ENCODE data around the gene BEND4.
A peak's percentile ranks its signal among the peaks of the same experiment; 100 is the strongest.
"Not testable (repeated sequence)": the region's sequence is repeated elsewhere in the genome, so short reads cannot be mapped to it uniquely, and the experiment has no call there.

The BEND4 gene

DNA sequence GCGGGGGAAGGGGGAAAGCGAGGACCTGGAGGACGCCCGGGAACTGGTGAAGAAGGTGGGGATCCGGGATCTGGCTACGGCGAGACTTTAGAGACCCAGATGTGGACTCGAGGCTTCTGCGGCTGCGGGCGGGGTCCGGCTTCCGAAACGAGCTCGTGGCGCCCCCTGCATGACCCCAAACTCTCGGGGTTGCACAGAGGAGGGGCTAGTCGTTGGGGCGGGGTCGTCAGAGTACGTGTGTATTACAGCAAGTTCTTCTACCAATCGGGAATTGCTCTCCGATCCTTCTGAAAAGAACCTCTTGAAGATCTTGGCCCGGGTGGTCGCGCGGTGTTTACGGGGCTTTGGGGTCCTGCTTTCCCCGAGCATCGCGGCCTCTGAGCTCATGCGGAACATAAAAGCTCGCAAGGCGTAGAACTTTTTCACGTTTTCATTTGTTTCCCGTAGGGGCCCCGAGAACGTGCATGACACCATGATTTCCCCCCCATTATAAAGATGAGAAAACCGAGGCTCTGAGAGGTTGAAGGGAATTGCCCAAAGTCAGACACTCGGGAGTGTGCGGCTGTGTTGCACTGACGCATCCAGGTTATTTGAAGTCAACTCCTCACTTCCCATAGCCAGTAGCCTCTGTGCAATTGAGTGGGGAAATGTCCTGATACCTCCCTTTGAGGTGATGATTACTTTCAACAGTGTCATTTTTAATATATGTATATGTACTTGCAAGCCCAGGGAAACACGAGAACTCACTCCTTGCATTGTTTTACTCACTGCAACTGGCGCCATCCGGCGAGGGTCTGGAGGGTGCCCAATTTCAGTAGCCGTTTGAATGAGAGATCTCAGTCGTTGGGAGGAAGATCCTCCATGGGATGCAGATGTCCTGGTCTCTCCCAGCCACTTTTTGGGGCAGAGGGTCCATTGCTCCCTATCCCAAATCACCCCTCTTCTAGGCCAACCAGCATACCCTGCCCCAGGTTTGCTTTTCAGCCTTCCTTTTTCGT lies at the start of gene BEND4:
Gene BEND4 (minus strand): TSS at position 149 of the 998 bp plus-strand sequence. CDS start 512 bp downstream, outside the sequence.
- DNase-seq (peak; percentile 9), ATAC-seq (no peak)

GRCh38 chr4:42197341-42197740 lies 44.9 kb upstream of the BEND4 start:
- DNase-seq (no peak), ATAC-seq (no peak)

DNA sequence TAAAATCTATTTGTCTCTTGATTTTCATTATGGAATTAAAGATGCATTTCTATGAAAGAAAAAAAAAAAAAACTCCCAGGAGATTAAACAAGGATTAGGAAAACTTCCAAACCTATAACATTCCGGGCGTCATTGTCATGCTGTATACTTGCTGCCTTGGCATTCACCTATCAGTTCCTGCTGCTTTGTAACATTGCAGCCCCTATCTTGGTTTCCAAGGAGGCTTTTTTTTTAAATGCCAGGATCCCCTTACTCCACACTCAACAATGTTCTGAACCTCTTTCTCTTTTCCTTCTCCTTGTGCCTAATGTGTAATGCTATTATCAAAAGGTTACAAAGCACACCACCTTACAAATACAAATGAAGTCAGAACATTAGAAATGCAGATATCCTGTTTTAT lies 20.5 kb upstream of the BEND4 start:
- DNase-seq (no peak), ATAC-seq (no peak)

DNA sequence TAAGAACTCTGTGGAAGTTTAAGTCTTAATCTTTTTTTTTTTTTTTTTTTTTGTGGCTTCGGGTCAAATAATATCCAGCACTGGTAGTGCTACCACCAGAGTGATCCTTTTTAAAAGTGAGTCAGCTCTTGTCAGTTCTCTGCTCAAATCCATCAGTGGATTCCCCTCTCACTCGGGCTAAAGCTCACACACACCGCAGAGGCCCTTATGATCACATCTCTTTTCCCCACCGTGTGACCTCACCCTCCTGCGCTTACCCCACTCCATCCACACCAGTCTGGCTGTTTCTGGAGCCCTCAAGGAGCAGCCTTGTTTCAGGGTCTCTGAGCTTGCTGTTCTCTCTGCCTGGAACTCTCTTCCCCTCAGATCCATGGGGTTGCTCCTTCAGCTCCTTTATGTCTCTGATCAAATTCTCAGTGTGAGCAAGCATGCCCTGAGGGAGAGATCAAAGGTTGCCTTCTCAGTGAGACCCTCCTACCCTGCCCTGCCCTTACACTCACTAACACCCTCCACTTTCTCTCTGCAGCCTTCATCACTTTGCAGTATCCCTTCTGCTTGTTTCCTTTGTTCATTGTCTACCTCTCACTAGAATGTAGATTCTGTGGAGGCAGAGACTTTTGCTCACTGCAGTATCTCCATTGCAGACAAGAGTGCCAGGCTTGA lies 19.8 kb upstream of the BEND4 start:
- DNase-seq, result no peak
- ATAC-seq, result no peak

DNA sequence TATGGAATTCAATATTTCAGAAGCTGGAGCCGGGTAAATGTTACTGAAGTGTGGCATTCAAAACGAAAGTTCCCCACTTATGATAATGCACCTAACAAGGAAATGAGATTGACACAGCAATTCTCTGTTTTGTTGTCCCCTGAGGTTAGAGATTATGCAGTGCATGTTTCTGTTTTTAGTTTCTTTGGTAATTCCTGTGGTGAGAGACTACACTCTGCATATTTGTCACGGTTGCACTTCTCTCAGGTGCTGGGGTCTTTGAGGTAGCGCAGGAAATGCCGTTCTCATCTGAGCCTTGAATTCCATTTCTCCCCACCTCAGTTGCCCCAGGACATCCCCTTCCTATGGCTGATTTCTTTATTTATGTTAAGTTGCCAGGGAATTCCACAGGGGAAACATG lies 15.3 kb upstream of the BEND4 start:
- DNase-seq, result no peak
- no peak for ATAC-seq

GRCh38 chr4:42166186-42166585 lies 13.7 kb upstream of the BEND4 start:
- ATAC-seq, DNase-seq: not testable (repeated sequence)

DNA sequence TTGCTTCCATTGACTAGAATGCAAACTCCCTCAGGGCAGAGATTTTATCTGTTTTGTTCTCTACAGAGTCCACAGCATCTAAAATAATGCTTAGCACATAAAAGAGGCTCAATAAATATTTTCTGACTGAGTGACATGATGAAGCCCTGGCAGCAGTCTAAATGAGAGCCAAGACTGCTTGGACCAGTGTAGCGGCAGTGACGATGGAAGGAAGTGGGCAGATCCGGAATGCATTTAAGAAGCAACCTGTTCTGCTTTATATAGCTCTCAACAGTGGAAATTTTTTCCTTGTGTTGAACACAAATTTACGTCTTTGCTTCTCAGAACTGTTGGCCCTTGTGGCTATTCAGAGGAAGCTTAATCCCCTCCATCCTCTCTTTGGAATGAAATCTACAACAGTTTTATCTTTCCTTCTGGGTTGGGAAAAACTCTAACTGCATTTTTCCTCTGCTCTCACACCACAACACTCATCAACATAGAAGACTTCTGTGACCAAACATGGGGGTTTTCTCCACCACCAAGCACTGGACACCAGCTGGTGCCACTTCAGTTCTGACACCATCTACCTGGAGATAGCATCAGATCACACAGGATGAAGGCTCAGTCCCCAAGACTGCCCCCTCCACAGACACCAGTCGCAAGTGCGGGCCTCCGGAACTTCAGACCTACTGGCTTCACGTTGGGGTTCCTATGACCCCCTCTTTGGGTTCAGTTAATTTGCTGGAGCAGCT lies 7.0 kb upstream of the BEND4 start:
- no peak for DNase-seq
- no peak for ATAC-seq

- peak; percentile 50 for DNase-seq
Observed at GRCh38 chr4:42151568-42152506, 618 bp downstream of the BEND4 start.

GRCh38 chr4:42150653-42151567 lies 1.5 kb downstream of the BEND4 start:
- DNase-seq, result peak; percentile 12
- ATAC-seq, result peak; percentile 29

More at GRCh38 chr4:42151568-42152506, 618 bp downstream of the BEND4 start:
- peak; percentile 47 for ATAC-seq

GRCh38 chr4:42149004-42149403 lies 3.5 kb downstream of the BEND4 start:
- DNase-seq, result no peak
- no peak for ATAC-seq

DNA sequence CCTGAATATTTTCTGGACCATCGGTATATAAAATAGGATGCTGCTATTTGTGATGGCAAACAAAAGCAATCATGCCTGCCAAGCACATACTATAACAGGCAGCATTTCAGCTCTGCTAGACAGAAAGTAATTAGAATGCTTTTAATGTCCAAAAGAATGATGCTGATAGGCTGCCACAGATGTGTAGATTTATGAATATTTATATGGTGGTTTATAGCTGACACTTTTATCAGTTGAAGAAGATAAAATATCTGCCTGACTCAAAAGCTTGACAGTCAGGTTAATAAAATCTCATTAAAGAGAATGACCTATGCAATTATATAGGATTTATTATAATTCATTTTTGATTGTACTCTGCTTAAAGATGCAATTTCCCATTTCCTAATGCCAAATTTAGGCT lies 4.0 kb downstream of the BEND4 start:
- ATAC-seq (no peak), DNase-seq (no peak)

GRCh38 chr4:42144028-42144427 lies 8.4 kb downstream of the BEND4 start:
- no peak for ATAC-seq

DNA sequence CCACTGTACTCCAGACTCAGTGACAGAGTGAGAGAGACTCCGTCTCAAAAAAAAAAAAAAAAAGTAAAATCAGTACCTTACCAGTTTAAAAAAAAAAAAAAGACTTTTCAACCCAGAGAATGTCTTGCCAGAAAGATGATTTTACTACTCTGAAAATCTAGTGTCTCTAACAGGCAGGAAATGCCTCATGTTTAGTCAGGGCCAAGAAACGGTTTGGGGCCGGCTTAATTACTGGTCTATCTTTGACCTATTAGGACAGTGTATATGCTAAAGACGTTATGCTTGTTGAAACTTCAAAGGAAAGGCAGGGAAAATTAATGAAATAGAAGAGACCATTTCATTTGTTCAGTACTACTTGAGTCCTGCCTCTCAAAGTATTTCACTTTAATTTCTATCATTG lies 9.9 kb downstream of the BEND4 start:
- ATAC-seq, result no peak

More at GRCh38 chr4:42144028-42144427, 8.4 kb downstream of the BEND4 start:
- no peak for DNase-seq

DNA sequence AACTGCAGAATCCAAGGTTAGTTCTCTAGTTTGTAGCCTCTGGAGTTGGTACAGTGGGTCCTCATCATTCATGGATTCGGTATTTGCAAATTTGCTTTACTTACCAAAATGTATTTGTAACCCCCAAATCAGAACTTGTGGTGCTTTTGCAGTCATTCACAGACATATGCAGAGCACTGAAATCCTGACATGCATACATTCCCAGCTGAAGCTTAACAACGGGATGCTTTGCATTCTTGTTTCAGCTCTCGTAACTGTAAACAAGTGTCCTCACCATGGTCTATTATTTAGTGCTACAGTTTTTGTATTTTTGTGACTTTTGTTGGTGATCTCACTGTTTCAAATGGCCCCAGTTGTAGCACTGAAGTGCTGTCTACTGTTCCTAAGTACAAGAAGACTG lies 16.1 kb downstream of the BEND4 start:
- no peak for DNase-seq
- ATAC-seq, result no peak

More for the DNA sequence above, 9.9 kb downstream of the BEND4 start:
- DNase-seq, result no peak

GRCh38 chr4:42133006-42133405 lies 19.4 kb downstream of the BEND4 start:
- ATAC-seq (no peak), DNase-seq (no peak)

GRCh38 chr4:42132099-42132498 lies 20.4 kb downstream of the BEND4 start:
- DNase-seq, result no peak
- ATAC-seq, result no peak

DNA sequence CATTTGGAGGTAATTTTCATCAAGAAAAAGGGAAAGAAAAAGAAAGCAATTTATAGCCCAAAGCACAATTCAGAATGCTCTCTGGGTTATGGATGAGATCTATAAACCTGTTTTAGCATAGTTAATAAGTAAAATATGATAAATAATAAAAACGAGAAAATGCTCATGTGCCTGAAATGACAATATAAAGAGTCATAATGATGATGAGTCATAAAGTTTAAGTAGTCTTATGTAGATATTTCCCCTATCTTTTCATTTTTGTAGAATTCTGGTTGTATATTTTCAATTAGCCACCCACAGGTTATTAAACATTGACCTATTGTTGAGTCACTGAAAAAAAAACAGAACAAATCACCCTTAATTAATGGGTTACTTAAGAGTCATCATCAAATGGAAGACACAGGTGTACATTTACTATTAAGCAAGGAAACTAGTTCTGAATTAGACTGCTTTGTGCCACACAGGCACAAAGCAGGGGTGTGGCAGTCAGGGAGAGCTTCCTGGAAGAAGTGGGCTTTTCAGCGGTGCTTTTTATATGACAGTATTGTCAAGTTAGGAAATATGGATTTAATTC lies 29.3 kb downstream of the BEND4 start:
- ATAC-seq, result no peak
- DNase-seq, result no peak

GRCh38 chr4:42122237-42122636 lies 30.2 kb downstream of the BEND4 start:
- no peak for ATAC-seq
- no peak for DNase-seq

DNA sequence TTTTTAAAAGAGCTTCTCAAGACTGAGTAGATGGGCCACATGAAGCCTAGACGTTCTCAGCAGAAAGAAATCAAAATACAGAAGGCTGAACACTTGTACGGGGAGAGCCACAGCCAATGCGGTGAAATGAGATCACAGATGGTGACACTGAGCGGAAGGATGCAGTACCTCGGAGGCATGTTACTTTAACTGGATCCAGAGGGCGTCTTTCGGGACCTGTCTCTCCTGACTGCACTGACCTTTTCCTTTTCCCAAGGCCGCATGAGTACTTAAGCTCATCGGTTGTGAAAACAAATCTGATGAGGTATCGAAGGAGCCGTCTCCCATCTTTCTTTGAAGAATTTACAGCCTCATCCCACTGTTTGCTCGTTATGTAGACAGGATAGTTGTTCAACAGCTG lies 32.6 kb downstream of the BEND4 start:
- DNase-seq, result no peak
- no peak for ATAC-seq

DNA sequence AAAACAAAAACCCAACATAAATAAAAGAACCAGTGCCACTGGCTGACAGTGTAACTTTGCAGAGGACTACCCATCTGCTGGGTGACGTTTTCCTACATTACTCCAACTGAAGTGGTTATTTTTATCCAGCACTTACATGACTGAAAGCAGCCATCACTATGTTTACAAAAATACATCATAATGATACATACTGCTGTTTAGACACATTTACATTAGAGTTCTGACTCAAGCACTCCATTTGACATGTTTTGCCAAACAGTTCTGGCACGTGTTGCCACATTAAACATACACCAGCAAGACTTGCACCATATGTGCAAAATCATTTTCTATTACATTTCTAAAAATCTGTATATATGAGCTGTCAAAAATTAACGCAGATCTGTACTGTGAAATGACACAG lies 39.6 kb downstream of the BEND4 start:
- DNase-seq, result no peak
- no peak for ATAC-seq
